WERI-Rb-1 (cell line): ENCODE results near the gene TMEM95.
"Not testable (repeated sequence)": the region's sequence is repeated elsewhere in the genome, so short reads cannot be mapped to it uniquely, and the experiment has no call there.

Source experiments
- DNase-seq: peaks from one replicate; pipeline ENCODE4 v3.0.0-alpha.2; 2020
- H3K27ac ChIP-seq: fragments of 250-450 bp; sonication (Bioruptor Pico); 2 replicates; pipeline ENCODE4 v1.5.1; 2020; ENCODE audit warnings: mild to moderate bottlenecking, moderate library complexity
- H3K27me3 ChIP-seq: fragments of 250-450 bp; sonication (Bioruptor Pico); 2 replicates; pipeline ENCODE4 v1.5.1; 2021; ENCODE audit warnings: mild to moderate bottlenecking, low read depth, moderate library complexity; ENCODE audit not compliant: insufficient read depth, severe bottlenecking
- H3K36me3 ChIP-seq: fragments of 250-450 bp; sonication (Bioruptor Pico); 2 replicates; pipeline ENCODE4 v1.5.1; 2020; ENCODE audit warnings: mild to moderate bottlenecking, moderate library complexity
- H3K4me3 ChIP-seq: 2 replicates; pipeline ENCODE4 v1.5.1; 2011; ENCODE audit warnings: low read depth, mild to moderate bottlenecking, control low read depth, low read length
- H3K9me3 ChIP-seq: fragments of 250-450 bp; sonication (Bioruptor Pico); 2 replicates; pipeline ENCODE4 v1.5.1; 2021; ENCODE audit warnings: mild to moderate bottlenecking, moderate library complexity; ENCODE audit not compliant: severe bottlenecking
- CTCF ChIP-seq: IDR thresholded peaks from 2 replicates; pipeline ENCODE4 v1.5.1; 2011; ENCODE audit warnings: low read depth, mild to moderate bottlenecking, control low read depth, inconsistent platforms, low read length

Gene TMEM95

DNA sequence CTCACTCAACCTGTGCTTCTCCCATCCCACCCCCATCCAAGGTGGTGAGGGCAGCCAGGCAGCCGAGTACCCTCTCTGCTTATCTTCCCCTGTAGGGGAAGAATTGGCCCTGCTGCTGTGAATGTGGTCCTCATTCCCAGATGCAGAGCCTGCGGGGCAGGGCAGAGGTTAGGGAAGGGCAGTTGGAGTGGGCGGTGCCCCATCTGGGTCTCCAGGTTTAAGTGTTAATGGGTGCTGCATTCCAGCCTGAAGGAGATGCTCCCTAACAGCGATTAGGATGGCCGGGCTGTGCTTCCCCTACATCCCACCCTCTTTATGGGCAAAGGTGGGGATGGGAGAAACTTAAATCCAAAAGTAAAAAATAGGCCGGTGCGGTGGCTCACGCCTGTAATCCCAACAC, 12.1 kb downstream of the TMEM95 start:
- TF ChIP-seq CTCF: no peak
- Histone ChIP-seq H3K9me3 (no peaks in the 10 kb centered on the region), H3K27ac (no peak overlapping the region), H3K27me3 (no peaks in the 10 kb centered on the region), H3K4me3 (no peak overlapping the region), H3K36me3 (no peaks in the 10 kb centered on the region)
- no peak for DNase-seq

DNA sequence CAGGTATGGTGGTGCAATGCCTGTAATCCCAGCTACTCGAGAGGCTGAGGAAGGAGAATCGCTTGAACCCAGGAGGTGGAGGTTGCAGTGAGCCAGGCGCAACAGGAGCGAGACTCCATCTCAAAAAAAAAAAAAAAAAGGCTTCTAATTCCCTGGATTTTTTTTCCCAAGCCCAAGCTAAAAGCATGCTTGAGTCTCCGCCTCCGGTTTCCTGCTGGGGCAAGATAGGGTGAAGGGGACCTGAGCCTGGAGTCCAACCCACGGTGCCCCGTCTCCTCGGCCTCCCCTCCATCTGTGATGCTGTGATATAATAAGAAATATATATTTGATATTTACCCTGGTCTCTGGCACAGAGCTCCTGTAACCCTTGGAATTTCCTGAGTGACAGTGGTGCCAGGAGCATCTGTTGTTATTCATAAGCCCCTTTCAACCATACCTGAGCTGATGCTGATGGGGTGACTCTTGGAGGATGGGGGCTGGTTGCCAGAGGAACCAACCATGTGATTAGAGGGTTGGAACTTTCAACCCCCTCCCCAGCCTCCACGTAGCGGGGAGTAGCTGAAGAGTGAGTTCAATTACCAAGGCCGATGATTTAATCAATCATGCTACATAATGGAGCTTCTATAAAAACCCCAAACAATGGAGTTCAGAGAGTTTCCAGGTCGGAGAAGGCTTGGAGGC, 13.1 kb downstream of the TMEM95 start:
- H3K27ac ChIP-seq: no peak overlapping the region
- H3K27me3 ChIP-seq: no peaks in the 10 kb centered on the region
- H3K36me3 ChIP-seq: no peaks in the 10 kb centered on the region
- H3K4me3 ChIP-seq: no peak overlapping the region
- no peak for TF ChIP-seq CTCF
- DNase-seq: no peak
- H3K9me3 ChIP-seq: no peaks in the 10 kb centered on the region

DNA sequence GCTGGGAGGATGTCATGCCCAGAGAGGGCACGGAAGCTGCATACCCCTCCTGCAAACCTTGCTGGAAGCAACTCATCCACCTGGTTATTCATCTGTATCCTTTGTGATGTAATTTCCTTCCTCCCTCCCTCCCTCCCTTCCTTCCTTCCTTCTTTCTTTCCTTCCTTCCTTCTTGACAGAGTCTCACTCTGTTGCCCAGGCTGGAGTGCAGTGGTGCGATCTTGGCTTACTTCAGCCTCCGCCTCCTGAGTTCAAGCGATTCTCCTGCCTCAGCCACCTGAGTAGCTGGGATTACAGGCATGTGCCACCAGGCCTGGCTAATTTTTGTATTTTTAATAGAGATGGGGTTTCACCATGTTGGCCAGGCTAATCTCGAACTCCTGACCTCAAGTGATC, 13.6 kb downstream of the TMEM95 start:
- DNase-seq, H3K4me3 ChIP-seq, H3K9me3 ChIP-seq, H3K36me3 ChIP-seq, H3K27ac ChIP-seq, H3K27me3 ChIP-seq: not testable (repeated sequence)

GRCh38 chr17:7369825-7370224, 14.9 kb downstream of the TMEM95 start:
- no peak for DNase-seq
- Histone ChIP-seq H3K27ac (no peak overlapping the region), H3K4me3 (no peak overlapping the region), H3K27me3 (no peaks in the 10 kb centered on the region), H3K9me3 (no peaks in the 10 kb centered on the region), H3K36me3 (no peaks in the 10 kb centered on the region)
- no peak for TF ChIP-seq CTCF

GRCh38 chr17:7370853-7371252, 15.9 kb downstream of the TMEM95 start:
- no peak for TF ChIP-seq CTCF

DNA sequence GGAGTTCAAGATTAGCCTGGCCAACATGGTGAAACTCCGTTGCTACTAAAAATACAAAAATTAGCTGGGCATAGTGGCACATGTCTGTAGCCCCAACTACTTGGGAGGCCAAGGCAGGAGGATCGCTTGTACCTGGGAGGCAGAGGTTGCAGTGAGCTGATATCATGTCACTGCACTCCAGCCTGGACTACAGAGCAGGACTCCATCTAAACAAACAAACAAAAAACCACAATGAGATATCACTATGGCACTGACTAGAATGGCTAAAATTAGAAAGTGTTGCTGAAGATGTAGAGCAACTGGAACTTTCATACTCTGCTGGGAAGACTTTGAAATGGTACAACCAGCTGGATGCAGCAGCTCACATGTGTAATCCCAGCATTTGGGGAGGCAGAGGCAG, 19.4 kb downstream of the TMEM95 start:
- no peak for DNase-seq
- Histone ChIP-seq H3K27ac (no peak overlapping the region), H3K36me3 (no peaks in the 10 kb centered on the region), H3K9me3 (no peaks in the 10 kb centered on the region), H3K27me3 (no peaks in the 10 kb centered on the region), H3K4me3 (no peak overlapping the region)
- no peak for TF ChIP-seq CTCF

More at GRCh38 chr17:7370853-7371252, 15.9 kb downstream of the TMEM95 start:
- Histone ChIP-seq H3K4me3 (no peak overlapping the region), H3K36me3 (no peaks in the 10 kb centered on the region), H3K9me3 (no peaks in the 10 kb centered on the region), H3K27ac (no peak overlapping the region), H3K27me3 (no peaks in the 10 kb centered on the region)
- no peak for DNase-seq
